Pancreas (tissue), 10 donors: ENCODE measurements around the gene ROR2. TPM values are rescaled to one million over a fixed set of nuclear protein-coding genes. Genes with fewer than 3 reads are reported as not detected.

Source experiments
- ATAC-seq, 4 donors: fragments of 200-7000 bp; cut with Tn5 transposase; one replicate each; pipeline versions ENCODE4 v1.8.0 to v1.9.1; 2020; ENCODE audit warnings: mild to moderate bottlenecking in 4 of 4, moderate library complexity in 4 of 4
- DNase-seq, 6 donors: peaks; one replicate each; pipeline ENCODE4 v3.0.0-alpha.2; 2020
- FAIRE-seq: peaks from 2 replicates; lab custom pipeline; 2012; peaks lifted over from hg19 to GRCh38; lab: Jason Lieb, UNC
- H3K27ac ChIP-seq, 4 donors: fragments of 200-600 bp; sonication (generic); 1 replicate in 3 of 4; 2 replicates in 1 of 4; pipeline versions ENCODE4 v1.5.0 to v1.8.0; 2020
- H3K27me3 ChIP-seq, 4 donors: fragments of 200-600 bp; one replicate each; pipeline ENCODE4 v1.8.0; 2021
- H3K36me3 ChIP-seq, 3 donors: fragments of 200-600 bp; sonication (generic) in 1 of 3; one replicate each; pipeline versions ENCODE4 v1.5.0 to v1.8.0; 2020 to 2021
- H3K4me1 ChIP-seq, 3 donors: fragments of 200-600 bp; one replicate each; pipeline ENCODE4 v1.8.0; 2021
- H3K4me3 ChIP-seq, 4 donors: fragments of 200-600 bp; sonication (generic) in 2 of 4; one replicate each; pipeline versions ENCODE4 v1.5.0 to v1.8.0; 2020 to 2021
- H3K9me3 ChIP-seq, 4 donors: fragments of 200-600 bp; one replicate each; pipeline ENCODE4 v1.8.0; 2021
- CTCF ChIP-seq, 4 donors: fragments of 200-600 bp; sonication (generic) in 3 of 4; IDR thresholded peaks; one replicate each; pipeline versions ENCODE4 v1.5.0 to v1.8.0; 2021; ENCODE audit warnings: antibody characterized with exemption in 4 of 4
- WGBS, 2 donors: extraction: QIAGEN DNeasy Blood & Tissue Kit; methylation state at CpG; one replicate each; pipeline ENCODE4 v1.1.7; 2013; 5-methylcytosine and 5-hydroxymethylcytosine counted together
- intact Hi-C, 3 donors: fragments of 100-400 bp; cut with DNase I; formaldehyde crosslinking; loops; one replicate each; pipeline versions ENCODE4 v1.11.1 to v1.14.2; 2022
- polyA plus RNA-seq, 2 donors: library from polyadenylated mRNA; stranded (reverse); fragments of 200-250 nt; gene quantifications; one replicate each; pipeline ENCODE4 v1.2.3, GENCODE V29; 2013
- total RNA-seq, 6 donors: library from RNA; stranded (reverse); fragmentation: NEBNext Ultra II Directional in 4 of 6; extraction: Animal tissue kit (Norgen Biotek cat#: 25700) in 4 of 6; gene quantifications; one replicate each; pipeline versions ENCODE4 v1.2.1 to v1.2.4, GENCODE V29; 2021 to 2023
- donor health status: healthy with polysubstance abuse.
- donor health status: DM: no; HTN: no; CAD: no; lungs with moderate emphysema.
- donor health status: DM: no; HTN: no; CAD: no.
- donor health status: control.
- donor health status: control.
- donor health status: Bipolar disorder and iron deficiency.
- donor health status: DM: yes; HTN: yes; CAD: no.
- donor health status: DM: no; HTN: no; CAD: no.
- donor health status: DM: no; HTN: no; CAD: no.
- donor health status: DM: yes; HTN: yes; CAD: no.

ROR2 gene
- total and polyA plus RNA-seq, 8 donors, result 0.67 to 6.3 (median 1.2) TPM

- H3K4me1 ChIP-seq, result no peaks in the 10 kb centered on the region
- no peak for FAIRE-seq
- no peak overlapping the region for H3K27ac ChIP-seq
- no peaks in the 10 kb centered on the region for H3K27me3 ChIP-seq
- no peaks in the 10 kb centered on the region for H3K9me3 ChIP-seq
- intact Hi-C loops, result no loop called here
- 93 to 97% methylated on average over 9 of the region's 9 CpGs for WGBS, 2 donors
- no peak for ATAC-seq
- H3K4me3 ChIP-seq, result no peak overlapping the region
- no peaks in the 10 kb centered on the region for H3K36me3 ChIP-seq
- DNase-seq, result no peak
- no peak for TF ChIP-seq CTCF (IDR thresholded peaks at IDR 0.05)
These were observed 28.7 kb downstream of the ROR2 start for GRCh38 chr9:91921371-91921770.

GRCh38 chr9:91920630-91921350 lies 29.2 kb downstream of the ROR2 start:
- Histone ChIP-seq H3K36me3 (no peaks in the 10 kb centered on the region), H3K27me3 (no peaks in the 10 kb centered on the region), H3K9me3 (no peaks in the 10 kb centered on the region), H3K4me3 (no peak overlapping the region), H3K4me1 (no peaks in the 10 kb centered on the region), H3K27ac (no peak overlapping the region)
- intact Hi-C loops, result no loop called here
- 68 to 72% methylated on average over 6 of the region's 6 CpGs for WGBS, 2 donors
- ATAC-seq, result no peak
- no peak for TF ChIP-seq CTCF (IDR thresholded peaks at IDR 0.05)
- FAIRE-seq, result no peak
- no peak for DNase-seq

GRCh38 chr9:91919621-91920020 lies 30.4 kb downstream of the ROR2 start:
- 88 to 91% methylated on average over 5 of the region's 5 CpGs for WGBS, 2 donors
- DNase-seq (no peak), ATAC-seq (no peak), FAIRE-seq (no peak)
- H3K36me3 ChIP-seq, result no peaks in the 10 kb centered on the region
- no peaks in the 10 kb centered on the region for H3K27me3 ChIP-seq
- H3K4me3 ChIP-seq, result no peak overlapping the region
- no peak overlapping the region for H3K27ac ChIP-seq
- no peaks in the 10 kb centered on the region for H3K4me1 ChIP-seq
- intact Hi-C loops, result no loop called here
- TF ChIP-seq CTCF (IDR thresholded peaks at IDR 0.05), result no peak
- H3K9me3 ChIP-seq, result no peaks in the 10 kb centered on the region

GRCh38 chr9:91917436-91917835 lies 32.6 kb downstream of the ROR2 start:
- DNase-seq, result no peak
- no peak for FAIRE-seq
- no peaks in the 10 kb centered on the region for H3K9me3 ChIP-seq
- intact Hi-C loops, result no loop called here
- WGBS, 2 donors, result 81 to 90% methylated on average over 7 of the region's 7 CpGs
- no peaks in the 10 kb centered on the region for H3K36me3 ChIP-seq
- H3K4me1 ChIP-seq, result no peaks in the 10 kb centered on the region
- H3K4me3 ChIP-seq, result no peak overlapping the region
- no peak overlapping the region for H3K27ac ChIP-seq
- no peak for ATAC-seq
- no peak for TF ChIP-seq CTCF (IDR thresholded peaks at IDR 0.05)
- H3K27me3 ChIP-seq, result no peaks in the 10 kb centered on the region

GRCh38 chr9:91915524-91916263 lies 34.3 kb downstream of the ROR2 start:
- no peaks in the 10 kb centered on the region for H3K4me1 ChIP-seq
- WGBS, 2 donors, result 68 to 82% methylated on average over 10 of the region's 10 CpGs
- intact Hi-C loops, result no loop called here
- no peak for TF ChIP-seq CTCF (IDR thresholded peaks at IDR 0.05)
- no peak overlapping the region for H3K4me3 ChIP-seq
- DNase-seq (no peak), FAIRE-seq (no peak), ATAC-seq (no peak)
- no peaks in the 10 kb centered on the region for H3K27me3 ChIP-seq
- H3K36me3 ChIP-seq, result no peaks in the 10 kb centered on the region
- no peaks in the 10 kb centered on the region for H3K9me3 ChIP-seq
- H3K27ac ChIP-seq, result no peak overlapping the region
